ENCODE data around the gene TRIM17.

DNA sequence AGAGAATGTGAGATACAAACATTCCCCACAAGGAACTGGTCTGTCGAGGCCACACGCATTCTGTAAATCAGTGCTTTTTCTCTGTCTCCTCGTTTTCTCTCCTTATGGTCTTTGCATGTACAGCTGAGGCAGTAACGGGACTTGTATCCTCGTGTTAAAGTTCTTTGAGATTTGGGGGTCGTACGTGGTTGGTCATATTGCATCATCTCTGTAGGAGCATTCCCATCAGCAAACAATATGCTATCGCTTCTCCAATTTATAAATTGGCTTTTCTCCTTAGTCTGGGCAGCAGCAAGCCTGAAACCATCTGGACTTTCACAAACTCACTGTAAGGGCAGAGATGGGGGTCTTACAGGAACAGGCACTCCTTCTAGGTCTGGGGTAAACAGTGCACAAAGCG is 13.0 kb upstream of the TRIM17 start:
- TF ChIP-seq, protein P1, sequence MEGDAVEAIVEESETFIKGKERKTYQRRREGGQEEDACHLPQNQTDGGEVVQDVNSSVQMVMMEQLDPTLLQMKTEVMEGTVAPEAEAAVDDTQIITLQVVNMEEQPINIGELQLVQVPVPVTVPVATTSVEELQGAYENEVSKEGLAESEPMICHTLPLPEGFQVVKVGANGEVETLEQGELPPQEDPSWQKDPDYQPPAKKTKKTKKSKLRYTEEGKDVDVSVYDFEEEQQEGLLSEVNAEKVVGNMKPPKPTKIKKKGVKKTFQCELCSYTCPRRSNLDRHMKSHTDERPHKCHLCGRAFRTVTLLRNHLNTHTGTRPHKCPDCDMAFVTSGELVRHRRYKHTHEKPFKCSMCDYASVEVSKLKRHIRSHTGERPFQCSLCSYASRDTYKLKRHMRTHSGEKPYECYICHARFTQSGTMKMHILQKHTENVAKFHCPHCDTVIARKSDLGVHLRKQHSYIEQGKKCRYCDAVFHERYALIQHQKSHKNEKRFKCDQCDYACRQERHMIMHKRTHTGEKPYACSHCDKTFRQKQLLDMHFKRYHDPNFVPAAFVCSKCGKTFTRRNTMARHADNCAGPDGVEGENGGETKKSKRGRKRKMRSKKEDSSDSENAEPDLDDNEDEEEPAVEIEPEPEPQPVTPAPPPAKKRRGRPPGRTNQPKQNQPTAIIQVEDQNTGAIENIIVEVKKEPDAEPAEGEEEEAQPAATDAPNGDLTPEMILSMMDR (IDR thresholded peaks at IDR 0.05), result no peak
- no peak for TF ChIP-seq EP300 (IDR thresholded peaks at IDR 0.05)
